ENCODE results near the gene SARS2.

GRCh38 chr19:38911388-38912001 lies 19.1 kb downstream of the SARS2 start:
- TF ChIP-seq CTCF (IDR thresholded peaks at IDR 0.05) (no peak), POLR2A (IDR thresholded peaks at IDR 0.05) (no peak), POLR2AphosphoS5 (IDR thresholded peaks at IDR 0.05; ENCODE audit: insufficient read depth in 1 of 2, low read depth in 1 of 2) (no peak)

Measured in vagina (tissue), 2 donors.